Neural progenitor cell (in vitro differentiated cells): ENCODE measurements around the gene PLK2.

Experiments used
- CTCF ChIP-seq: fragments of 200-600 bp; sonication (generic); IDR thresholded peaks from 2 replicates; pipeline ENCODE4 v1.5.1; 2017; ENCODE audit warnings: antibody characterized with exemption, mild to moderate bottlenecking
- EZH2 ChIP-seq: fragments of 200-600 bp; sonication (generic); IDR thresholded peaks from 2 replicates; pipeline ENCODE4 v1.6.1; 2017; ENCODE audit warnings: antibody characterized with exemption, mild to moderate bottlenecking, moderate library complexity
- EZH2phosphoT487 ChIP-seq: fragments of 200-600 bp; sonication (generic); IDR thresholded peaks from 2 replicates; pipeline ENCODE4 v1.6.1; 2017; ENCODE audit warnings: antibody characterized with exemption

- TF ChIP-seq EZH2 (no peak), EZH2phosphoT487 (no peak), CTCF (no peak)
These were observed 40.1 kb upstream of the PLK2 start for GRCh38 chr5:58499941-58500340.
